OCI-LY3 (cell line): ENCODE data around the gene NLRP3.

Experiments used
- CTCF ChIP-seq: fragments of 200-600, 300-600 bp; sonication (generic); IDR thresholded peaks from 2 replicates; pipeline ENCODE4 v1.5.1; 2014; ENCODE audit warnings: antibody characterized with exemption, low read length, low read depth
- EZH2phosphoT487 ChIP-seq: fragments of 200-600 bp; shearing (Covaris generic); IDR thresholded peaks from 2 replicates; pipeline ENCODE4 v1.6.1; 2018; ENCODE audit warnings: antibody characterized with exemption, mixed run types, low read depth

- TF ChIP-seq CTCF (no peak), EZH2phosphoT487 (no peak)
These were observed 43.5 kb downstream of the NLRP3 start for GRCh38 chr1:247459507-247459906.
